HG03066 (cell line): ENCODE measurements around the gene TTC6.
"Not testable (repeated sequence)": the region's sequence is repeated elsewhere in the genome, so short reads cannot be mapped to it uniquely, and the experiment has no call there.

Experiments used
- ATAC-seq: cut with Tn5 transposase; IDR thresholded peaks from one replicate; pipeline ENCODE4 v1.9.1; 2021; ENCODE audit warnings: low read depth; ENCODE audit not compliant: unreplicated experiment

TTC6 gene

GRCh38 chr14:37594971-37595808, at the start of gene TTC6, which contains the start of gene FOXA1:
TTC6 (plus strand) TSS chr14:37595629; CDS start chr14:37622065, 26,436 bp downstream.
FOXA1 (minus strand) TSS chr14:37595249; CDS start chr14:37594972, 277 bp downstream.
- ATAC-seq, result no peak

- ATAC-seq, result no peak
These were observed 48.6 kb upstream of the TTC6 start for GRCh38 chr14:37546621-37547447.

- ATAC-seq, result no peak
These were observed 44.9 kb upstream of the TTC6 start for GRCh38 chr14:37550511-37550910.

- ATAC-seq, result no peak
These were observed 44.3 kb upstream of the TTC6 start for GRCh38 chr14:37551119-37551518.

- ATAC-seq, result no peak
These were observed 41.4 kb upstream of the TTC6 start for GRCh38 chr14:37553935-37554550.

GRCh38 chr14:37555596-37555995, 39.8 kb upstream of the TTC6 start:
- ATAC-seq, result not testable (repeated sequence)

- no peak for ATAC-seq
These were observed 36.7 kb upstream of the TTC6 start for GRCh38 chr14:37558740-37559139.

- ATAC-seq, result no peak
These were observed 36.0 kb upstream of the TTC6 start for GRCh38 chr14:37559386-37559785.

- no peak for ATAC-seq
These were observed 32.2 kb upstream of the TTC6 start for GRCh38 chr14:37563189-37563588.

GRCh38 chr14:37565550-37565949, 29.9 kb upstream of the TTC6 start:
- no peak for ATAC-seq

- ATAC-seq, result no peak
These were observed 28.5 kb upstream of the TTC6 start for GRCh38 chr14:37566811-37567371.

- ATAC-seq, result no peak
These were observed 25.7 kb upstream of the TTC6 start for GRCh38 chr14:37569729-37570128.

GRCh38 chr14:37571391-37571790, 24.0 kb upstream of the TTC6 start:
- ATAC-seq, result no peak

- no peak for ATAC-seq
These were observed 22.1 kb upstream of the TTC6 start for GRCh38 chr14:37573356-37573755.

- ATAC-seq, result no peak
These were observed 16.2 kb upstream of the TTC6 start for GRCh38 chr14:37579274-37579673.

- no peak for ATAC-seq
These were observed 15.3 kb upstream of the TTC6 start for GRCh38 chr14:37580146-37580545.

- no peak for ATAC-seq
These were observed 11.8 kb upstream of the TTC6 start for GRCh38 chr14:37583358-37584210.

- ATAC-seq, result no peak
These were observed 11.0 kb upstream of the TTC6 start for GRCh38 chr14:37584211-37585100.

GRCh38 chr14:37585101-37585511, 10.3 kb upstream of the TTC6 start:
- ATAC-seq, result no peak
